ENCODE measurements around the gene CELA2B.
"Not testable (repeated sequence)": the region's sequence is repeated elsewhere in the genome, so short reads cannot be mapped to it uniquely, and the experiment has no call there.

CELA2B gene

DNA sequence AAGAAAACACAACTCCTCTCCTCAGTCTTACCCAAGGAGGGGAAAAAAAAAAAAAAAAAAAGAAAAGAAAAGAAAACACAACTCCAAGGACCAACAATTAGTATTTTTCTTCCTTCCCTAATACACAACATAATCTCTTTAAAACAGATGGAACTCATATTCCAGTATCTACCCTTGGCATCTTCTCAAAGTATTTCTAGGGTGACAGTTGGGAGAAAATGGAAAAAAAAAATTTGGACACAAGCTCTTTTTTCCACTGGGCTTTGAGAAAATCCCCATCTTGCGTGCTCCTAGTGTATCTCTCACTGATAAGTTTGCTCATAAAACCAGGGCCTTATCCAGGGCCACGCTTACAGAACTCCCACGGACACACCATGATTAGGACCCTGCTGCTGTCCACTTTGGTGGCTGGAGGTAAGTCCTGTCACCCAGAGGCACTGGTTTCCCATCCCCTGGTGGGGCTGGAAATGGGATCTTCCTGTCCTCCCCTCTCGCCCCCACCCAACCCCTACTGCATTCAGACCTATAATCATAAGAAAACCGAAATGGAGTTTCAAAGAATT is at the start of gene CELA2B:
TSS of gene CELA2B (plus strand) at position 353 of the 563 bp plus-strand sequence. CDS start at position 375, 22 bp downstream.
- no peak for DNase-seq

GRCh38 chr1:15426492-15427279 is 49.2 kb upstream of the CELA2B start:
- no peak for DNase-seq

GRCh38 chr1:15427280-15427666 is 48.6 kb upstream of the CELA2B start:
- DNase-seq, result no peak

DNA sequence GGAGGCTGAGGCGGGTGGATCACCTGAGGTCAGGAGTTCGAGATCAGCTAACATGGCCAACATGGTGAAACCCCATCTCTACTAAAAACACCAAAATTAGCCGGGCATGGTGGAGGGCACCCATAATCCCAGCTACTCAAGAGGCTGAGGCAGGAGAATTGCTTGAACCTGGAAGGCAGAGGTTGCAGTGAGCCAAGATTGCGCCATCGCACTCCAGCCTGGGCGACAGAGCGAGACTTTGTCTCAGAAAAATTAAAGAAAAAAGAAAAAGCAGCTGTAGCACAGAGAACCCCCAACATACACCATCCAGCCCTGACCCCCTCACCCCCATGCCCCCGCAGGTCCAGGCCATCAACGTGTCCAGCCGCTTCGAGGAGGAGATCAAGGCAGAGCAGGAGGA is 47.7 kb upstream of the CELA2B start:
- not testable (repeated sequence) for DNase-seq

DNA sequence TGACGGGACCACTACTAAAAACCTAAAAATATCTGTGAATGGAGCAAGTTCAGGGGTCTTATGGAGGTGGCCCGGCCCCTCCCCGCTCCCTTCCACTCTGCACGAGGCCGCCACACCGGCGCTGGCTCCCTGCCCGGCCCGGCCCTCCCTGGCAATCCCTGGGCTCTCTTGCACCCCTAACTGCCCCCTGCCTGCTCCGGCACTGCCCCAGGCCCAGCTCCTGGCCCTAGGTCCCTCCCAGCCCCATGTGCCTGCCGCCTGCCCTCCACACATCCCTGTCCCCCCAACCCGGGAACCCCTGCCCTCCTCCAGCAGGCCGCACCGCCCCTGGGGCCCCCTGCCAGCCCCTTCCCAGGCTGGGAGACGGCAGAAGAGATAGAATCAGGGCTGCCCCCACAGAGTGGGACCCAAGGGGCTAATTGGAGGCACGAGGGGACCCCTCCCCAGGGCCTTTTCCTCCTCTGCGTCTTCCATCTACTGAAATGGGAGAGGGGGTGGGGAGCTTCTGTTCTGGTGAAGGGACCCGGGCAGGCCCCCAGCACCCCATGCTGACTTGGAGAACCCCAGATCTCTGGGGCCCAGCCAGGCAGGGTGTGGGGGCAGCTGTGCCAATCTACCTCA is 47.0 kb upstream of the CELA2B start:
- no peak for DNase-seq

- no peak for DNase-seq
These were observed 46.2 kb upstream of the CELA2B start for GRCh38 chr1:15429701-15430149.

DNA sequence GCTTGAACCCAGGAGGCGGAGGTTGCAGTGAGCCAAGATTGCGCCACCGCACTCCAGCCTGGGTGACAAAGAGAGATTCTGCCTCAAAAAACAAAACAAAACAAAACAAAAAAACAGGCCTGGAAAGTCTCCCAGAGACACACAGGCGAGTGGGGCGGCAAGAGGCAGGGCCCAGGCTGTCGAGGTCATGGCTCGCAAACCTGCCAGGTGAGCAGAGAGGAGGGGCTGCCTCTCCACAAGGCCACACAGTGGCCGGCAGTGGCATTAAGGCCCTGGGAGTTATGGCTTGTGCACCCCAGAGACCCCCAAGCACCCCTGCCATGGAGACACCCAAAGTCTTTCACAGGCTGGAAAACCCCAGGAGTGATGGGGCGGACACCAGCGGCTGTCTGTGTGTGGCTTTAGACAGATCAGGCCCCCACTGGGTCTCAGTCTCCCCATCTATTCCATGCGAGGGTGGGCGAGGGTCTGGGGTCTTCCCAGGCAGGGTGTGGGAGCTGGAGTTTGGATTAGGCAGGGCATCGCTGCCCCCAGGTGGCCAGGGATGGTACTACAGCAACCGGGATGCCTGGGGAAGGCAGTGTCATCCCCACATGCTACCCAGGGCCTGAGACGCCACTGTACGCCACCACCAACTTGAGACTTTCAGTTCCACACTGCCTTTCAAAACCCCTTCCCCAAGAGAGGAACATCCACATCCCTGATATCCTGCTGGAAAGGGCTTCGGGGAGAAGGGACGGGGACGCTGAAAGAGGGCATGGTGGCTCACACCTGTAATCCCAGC is 44.9 kb upstream of the CELA2B start:
- DNase-seq, result no peak

DNA sequence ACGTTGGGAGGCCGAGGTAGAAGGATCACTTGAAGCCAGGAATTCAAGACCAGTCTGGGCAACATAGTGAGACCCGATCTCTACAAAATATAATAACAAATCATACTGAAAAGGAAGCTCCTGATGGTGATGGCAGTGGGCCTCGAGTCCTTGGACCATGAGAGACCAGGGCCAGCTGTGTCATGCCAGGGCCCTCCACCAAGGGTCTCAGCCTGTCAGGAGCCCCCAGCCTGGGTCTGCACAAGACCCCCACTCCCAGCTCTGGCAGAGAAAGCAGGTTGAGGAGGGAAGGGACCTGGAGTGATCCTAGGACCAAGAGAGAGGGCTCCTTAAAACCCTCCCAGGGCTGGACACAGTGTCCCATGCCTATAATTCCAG is 44.3 kb upstream of the CELA2B start:
- DNase-seq, result no peak

- DNase-seq, result no peak
These were observed 43.6 kb upstream of the CELA2B start for GRCh38 chr1:15432324-15432723.

- DNase-seq, result no peak
These were observed 42.4 kb upstream of the CELA2B start for GRCh38 chr1:15433471-15433870.

- not testable (repeated sequence) for DNase-seq
These were observed 41.2 kb upstream of the CELA2B start for GRCh38 chr1:15434739-15435138.

DNA sequence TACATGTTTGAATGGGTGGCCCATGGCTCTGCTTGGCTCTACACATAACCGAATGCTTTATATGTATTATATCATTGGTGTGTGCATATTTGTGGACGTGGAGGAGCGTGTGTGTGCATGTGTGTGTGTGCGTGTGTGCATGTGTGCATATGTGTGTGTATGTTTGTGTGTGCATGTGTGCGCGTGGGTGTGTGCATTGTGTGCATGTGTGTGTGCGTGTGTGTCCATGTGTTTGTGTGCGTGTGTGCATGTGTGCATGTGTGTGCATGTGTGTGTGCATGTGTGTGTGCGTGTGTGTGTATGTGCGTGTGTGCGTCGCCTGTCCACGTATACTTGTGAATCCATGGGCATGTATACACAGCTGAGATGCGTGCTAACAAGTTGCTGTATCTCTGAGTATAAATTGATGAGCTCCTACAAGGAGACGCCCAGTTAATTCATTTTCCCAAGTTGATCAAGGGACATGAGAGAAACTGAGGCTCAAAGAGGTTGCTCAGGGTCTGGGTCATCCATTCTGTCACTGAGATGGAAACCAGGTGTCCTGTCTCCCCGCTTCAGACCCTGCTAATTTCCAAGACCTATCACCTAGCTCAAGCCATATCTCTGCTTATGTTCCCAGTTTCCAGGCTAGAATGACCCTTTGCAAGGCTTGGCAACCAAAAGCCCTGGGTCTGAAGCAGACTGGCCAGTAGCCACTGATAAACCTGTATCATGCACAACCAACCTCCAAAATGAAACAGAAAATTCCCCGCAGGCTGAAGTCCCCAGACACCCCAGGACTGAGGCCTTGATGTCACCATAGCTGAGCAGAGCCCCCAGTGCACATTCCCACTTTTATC is 40.4 kb upstream of the CELA2B start:
- no peak for DNase-seq

DNA sequence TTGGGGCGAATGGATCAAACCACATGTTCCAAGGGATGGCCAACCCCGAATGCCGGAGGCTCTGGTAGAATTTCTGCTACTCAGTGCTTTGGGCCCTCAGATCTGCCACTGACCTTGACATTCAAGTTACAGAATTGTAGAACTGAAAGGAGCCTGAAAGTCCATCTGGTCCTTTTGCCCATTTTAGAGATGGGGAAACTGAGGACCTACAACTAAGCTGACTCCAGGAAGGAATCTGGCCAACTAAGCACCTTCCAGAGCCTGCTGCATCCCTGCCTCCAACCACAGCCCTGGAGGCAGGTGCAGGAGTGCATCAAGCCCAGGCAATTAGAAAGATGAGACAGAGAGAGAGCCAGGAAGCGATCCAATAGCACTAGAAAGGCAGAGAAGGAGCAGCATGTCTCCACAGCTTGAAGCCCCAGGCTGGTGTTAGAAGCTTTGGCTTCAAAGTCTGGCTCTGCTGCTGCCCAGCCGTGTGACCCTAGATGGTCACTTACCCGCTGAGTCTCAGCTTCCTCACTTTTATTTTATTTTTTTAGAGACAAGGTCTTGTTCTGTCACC is 38.9 kb upstream of the CELA2B start:
- DNase-seq, result no peak

DNA sequence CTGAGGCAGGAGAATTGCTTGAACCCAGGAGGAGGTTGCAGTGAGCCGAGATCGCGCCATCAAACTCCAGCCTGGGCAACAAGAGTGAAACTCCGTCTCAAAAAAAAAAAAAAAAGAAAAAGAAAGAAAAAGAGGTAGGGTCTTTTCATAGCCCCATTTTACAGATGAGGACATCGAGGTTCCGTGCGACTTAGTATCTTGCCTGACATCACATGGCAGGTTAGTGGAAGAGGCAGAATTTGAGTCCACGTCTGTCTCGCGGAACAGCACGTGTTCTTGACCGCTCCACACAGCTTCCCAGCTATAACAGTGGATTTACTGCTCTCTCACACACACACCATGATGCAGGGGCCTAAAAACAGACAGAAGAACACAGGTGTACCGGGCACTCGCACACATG is 36.6 kb upstream of the CELA2B start:
- DNase-seq, result no peak

- DNase-seq, result no peak
These were observed 35.5 kb upstream of the CELA2B start for GRCh38 chr1:15440357-15440756.

- DNase-seq, result no peak
These were observed 34.7 kb upstream of the CELA2B start for GRCh38 chr1:15441247-15441646.

- DNase-seq, result no peak
These were observed 33.8 kb upstream of the CELA2B start for GRCh38 chr1:15442119-15442518.

- DNase-seq, result no peak
These were observed 33.1 kb upstream of the CELA2B start for GRCh38 chr1:15442759-15443158.

DNA sequence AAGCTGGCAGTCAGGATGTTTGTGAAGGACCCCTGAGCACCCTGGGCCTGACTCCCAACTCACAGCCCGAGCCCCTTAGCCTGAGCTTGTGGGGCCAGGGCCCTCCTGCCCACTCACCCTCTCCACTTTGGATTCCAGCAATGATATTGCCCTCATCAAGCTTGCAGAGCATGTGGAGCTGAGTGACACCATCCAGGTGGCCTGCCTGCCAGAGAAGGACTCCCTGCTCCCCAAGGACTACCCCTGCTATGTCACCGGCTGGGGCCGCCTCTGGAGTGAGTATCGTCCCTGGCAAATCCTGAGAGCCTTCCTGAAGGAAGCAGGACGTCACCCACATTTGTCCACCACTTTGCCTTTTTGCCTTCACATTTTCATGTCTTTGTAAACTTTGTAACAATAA is 32.6 kb upstream of the CELA2B start:
- no peak for DNase-seq

DNA sequence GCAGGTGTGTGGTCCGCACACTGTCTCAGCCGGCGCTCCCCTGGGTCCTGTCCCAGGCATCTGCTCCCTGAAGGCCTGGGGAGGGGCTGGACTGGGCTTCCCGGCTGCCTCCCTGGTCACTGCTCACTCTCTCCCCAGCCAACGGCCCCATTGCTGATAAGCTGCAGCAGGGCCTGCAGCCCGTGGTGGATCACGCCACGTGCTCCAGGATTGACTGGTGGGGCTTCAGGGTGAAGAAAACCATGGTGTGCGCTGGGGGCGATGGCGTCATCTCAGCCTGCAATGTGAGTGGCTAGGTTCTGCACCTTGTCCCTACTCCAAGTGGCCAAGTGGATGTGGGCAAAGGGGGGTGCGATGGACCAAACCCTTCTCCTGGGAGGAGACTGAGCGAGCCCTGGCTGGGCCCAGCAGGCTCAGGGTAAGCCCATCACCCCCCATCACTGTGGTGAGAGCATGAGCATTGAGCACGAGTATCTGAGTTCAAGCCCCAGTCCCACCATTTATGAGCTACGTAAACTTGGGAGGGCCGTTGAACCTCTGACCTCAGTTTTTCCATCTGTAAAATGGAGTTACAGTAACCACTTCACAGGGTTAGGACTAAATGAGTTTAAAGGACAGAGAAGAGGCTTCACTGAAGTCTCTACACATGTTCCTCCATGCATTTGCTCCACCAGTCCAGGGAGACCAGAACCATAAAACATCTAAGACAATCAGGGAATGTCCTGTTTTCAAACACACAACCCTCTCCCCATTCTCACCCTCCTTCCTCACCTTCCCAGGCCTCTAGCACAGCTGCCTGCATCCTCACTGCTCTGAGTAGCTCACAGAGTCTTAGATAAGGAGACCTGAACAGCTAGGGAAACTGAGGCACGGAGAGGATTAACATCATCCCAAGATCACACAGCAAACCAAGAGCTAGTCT is 31.2 kb upstream of the CELA2B start:
- DNase-seq, result no peak

Data from NCI-H1417 treated with DMSO at 0.1 percent for 48 hours (cell line).